Sigmoid colon (tissue), 7 donors: ENCODE measurements around the gene PRKRIP1. TPM values are rescaled to one million over a fixed set of nuclear protein-coding genes. Genes with fewer than 3 reads are reported as not detected.

ENCODE experiments used
- DNase-seq: peaks from one replicate; pipeline ENCODE4 v3.0.0-alpha.2; 2019
- H3K27ac ChIP-seq, 4 donors: fragments of 200-600 bp; sonication (generic); one replicate each; pipeline ENCODE4 v1.5.1; 2016 to 2019; ENCODE audit warnings: mild to moderate bottlenecking in 1 of 4
- H3K27me3 ChIP-seq, 3 donors: fragments of 200-600 bp; sonication (generic); one replicate each; pipeline ENCODE4 v1.5.1; 2019; ENCODE audit warnings: mild to moderate bottlenecking in 1 of 3
- H3K36me3 ChIP-seq, 4 donors: fragments of 200-600 bp; sonication (generic); one replicate each; pipeline ENCODE4 v1.5.1; 2016 to 2019
- H3K4me1 ChIP-seq, 4 donors: fragments of 200-600 bp; sonication (generic); one replicate each; pipeline ENCODE4 v1.5.1; 2017 to 2019
- H3K4me3 ChIP-seq, 4 donors: fragments of 200-600 bp; sonication (generic); one replicate each; pipeline ENCODE4 v1.5.1; 2017 to 2019; ENCODE audit warnings: mild to moderate bottlenecking in 2 of 4, moderate library complexity in 1 of 4
- H3K9me3 ChIP-seq, 4 donors: fragments of 200-600 bp in 3 of 4; sonication (generic) in 3 of 4; one replicate each; pipeline versions ENCODE4 v1.5.1 to v1.6.1; 2013 to 2019
- CTCF ChIP-seq, 4 experiments: fragments of 450-650 bp in 3 of 4; fragments of 200-600 bp in 1 of 4; IDR thresholded peaks; one replicate each; pipeline ENCODE4 v1.5.1; 2016 to 2019; ENCODE audit warnings: antibody characterized with exemption in 4 of 4, mild to moderate bottlenecking in 3 of 4, moderate library complexity in 2 of 4
- EP300 ChIP-seq, 4 donors: sonication (generic); formaldehyde crosslinking; IDR thresholded peaks; one replicate each; pipeline ENCODE4 v1.6.1; 2017; ENCODE audit warnings: antibody characterized with exemption in 4 of 4
- POLR2A ChIP-seq, 2 donors: fragments of 450-650 bp; IDR thresholded peaks; one replicate each; pipeline ENCODE4 v1.6.1; 2016; ENCODE audit warnings: antibody characterized with exemption in 2 of 2, mild to moderate bottlenecking in 2 of 2, moderate library complexity in 2 of 2
- POLR2AphosphoS5 ChIP-seq, 4 donors: sonication (generic); formaldehyde crosslinking; IDR thresholded peaks; one replicate each; pipeline ENCODE4 v1.6.1; 2017; ENCODE audit warnings: antibody characterized with exemption in 4 of 4
- WGBS, 2 donors: extraction: QIAGEN DNeasy Blood & Tissue Kit; methylation state at CpG; one replicate each; pipeline ENCODE4 v1.1.7; 2013; 5-methylcytosine and 5-hydroxymethylcytosine counted together
- intact Hi-C: fragments of 100-400 bp; cut with DNase I; formaldehyde crosslinking; loops from one replicate; pipeline ENCODE4 v1.15.1; 2023
- polyA plus RNA-seq, 3 donors: library from polyadenylated mRNA; stranded (reverse); fragments of 200-250 nt; gene quantifications; one replicate each; pipeline ENCODE4 v1.2.3, GENCODE V29; 2013
- total RNA-seq, 4 donors: library from RNA; depleted of rRNA; stranded (reverse); fragments of >200 nt; gene quantifications; one replicate each; pipeline ENCODE4 v1.1.0, GENCODE V29; 2016
- donor health status: healthy with polysubstance abuse.
- donor health status: Bipolar disorder and iron deficiency.
- donor health status: healthy.

Gene PRKRIP1
- total and polyA plus RNA-seq, 7 donors = 9.0 to 29.9 (median 24.1) TPM

- Histone ChIP-seq H3K36me3 (peaks cover 0 to 34% (median 6%) of the 10 kb centered on the region in 4 donors), H3K9me3 (no peaks in the 10 kb centered on the region), H3K27me3 (no peaks in the 10 kb centered on the region), H3K4me3 (no peak overlapping the region), H3K27ac (no peak overlapping the region), H3K4me1 (peaks cover 0 to 23% (median 19%) of the 10 kb centered on the region in 4 donors)
- intact Hi-C loops = no loop called here
- TF ChIP-seq EP300 (IDR thresholded peaks at IDR 0.05) = no peak
- no peak for TF ChIP-seq POLR2AphosphoS5 (IDR thresholded peaks at IDR 0.05)
- no peak for TF ChIP-seq CTCF (IDR thresholded peaks at IDR 0.05)
- TF ChIP-seq POLR2A (IDR thresholded peaks at IDR 0.05) = no peak
- peak; percentile 63 for DNase-seq
- 88 to 92% methylated on average over 24 of the region's 24 CpGs for WGBS, 2 donors
Observed at GRCh38 chr7:102467581-102468477, 71.7 kb downstream of the PRKRIP1 start.

- peaks cover 0 to 42% (median 12%) of the 10 kb centered on the region in 4 donors for H3K36me3 ChIP-seq
- no peak for TF ChIP-seq CTCF (IDR thresholded peaks at IDR 0.05)
- no peak for TF ChIP-seq POLR2A (IDR thresholded peaks at IDR 0.05)
- TF ChIP-seq EP300 (IDR thresholded peaks at IDR 0.05) = no peak
- TF ChIP-seq POLR2AphosphoS5 (IDR thresholded peaks at IDR 0.05) = no peak
- intact Hi-C loops = no loop called here
- no peaks in the 10 kb centered on the region for H3K9me3 ChIP-seq
- H3K4me3 ChIP-seq = no peak overlapping the region
- no peak overlapping the region for H3K27ac ChIP-seq
- peaks cover 0 to 19% (median 14%) of the 10 kb centered on the region in 4 donors for H3K4me1 ChIP-seq
- no peaks in the 10 kb centered on the region for H3K27me3 ChIP-seq
- DNase-seq = peak; percentile 68
- 89 to 92% methylated on average over 40 of the region's 40 CpGs for WGBS, 2 donors
Observed at GRCh38 chr7:102468478-102469350, 72.6 kb downstream of the PRKRIP1 start.

- 87 to 93% methylated on average over 24 of the region's 24 CpGs for WGBS, 2 donors
- intact Hi-C loops = no loop called here
- TF ChIP-seq EP300 (IDR thresholded peaks at IDR 0.05) = no peak
- Histone ChIP-seq H3K4me3 (no peak overlapping the region), H3K9me3 (no peaks in the 10 kb centered on the region), H3K27me3 (no peaks in the 10 kb centered on the region), H3K4me1 (peaks cover 0 to 12% (median 9%) of the 10 kb centered on the region in 4 donors), H3K27ac (no peak overlapping the region), H3K36me3 (peaks cover 0 to 44% (median 12%) of the 10 kb centered on the region in 4 donors)
- peak; percentile 60 for DNase-seq
Observed at GRCh38 chr7:102469351-102469971, 73.3 kb downstream of the PRKRIP1 start.

GRCh38 chr7:102469972-102470825 lies 74.0 kb downstream of the PRKRIP1 start:
- peak; percentile 63 for DNase-seq
- peaks cover 0 to 12% (median 9%) of the 10 kb centered on the region in 4 donors for H3K4me1 ChIP-seq
- intact Hi-C loops = no loop called here

More at GRCh38 chr7:102469972-102470825, 74.0 kb downstream of the PRKRIP1 start:
- no peak for TF ChIP-seq POLR2AphosphoS5 (IDR thresholded peaks at IDR 0.05)
- no peak for TF ChIP-seq CTCF (IDR thresholded peaks at IDR 0.05)
- TF ChIP-seq EP300 (IDR thresholded peaks at IDR 0.05) = no peak
- no peak for TF ChIP-seq POLR2A (IDR thresholded peaks at IDR 0.05)
- Histone ChIP-seq H3K27ac (no peak overlapping the region), H3K9me3 (no peaks in the 10 kb centered on the region), H3K36me3 (peaks cover 0 to 44% (median 12%) of the 10 kb centered on the region in 4 donors), H3K4me3 (no peak overlapping the region), H3K27me3 (no peaks in the 10 kb centered on the region)
- WGBS, 2 donors = 34 to 78% methylated on average over 20 of the region's 20 CpGs
